PC-3 (cell line): ENCODE measurements around the gene SMIM12. TPM values are rescaled to one million over a fixed set of nuclear protein-coding genes. Genes with fewer than 3 reads are reported as not detected.

Source experiments
- ATAC-seq: fragments of 200-7000 bp; cut with Tn5 transposase; 2 replicates; pipeline ENCODE4 v1.9.1; 2020; ENCODE audit warnings: mild to moderate bottlenecking, moderate library complexity
- BruUV-seq: library from RNA; stranded (reverse); fragments of 400-500 nt; replicated peaks from 2 replicates; lab custom pipeline; 2021; lab: Mats Ljungman, UMichigan
- CTCF ChIA-PET: fragments of 300-600 bp; sonication (Branson Sonifier 250); formaldehyde crosslinking; loops from one replicate; lab custom pipeline; 2022; ENCODE audit warnings: antibody characterized with exemption; lab: Charles Lee
- POLR2A ChIA-PET: fragments of 300-600 bp; sonication (Branson Sonifier 250); formaldehyde crosslinking; loops from one replicate; lab custom pipeline; 2022; ENCODE audit warnings: antibody characterized with exemption; ENCODE audit not compliant: unreplicated experiment; lab: Charles Lee
- DNase-seq: peaks from one replicate; pipeline ENCODE4 v3.0.0-alpha.2; 2015
- H2AFZ ChIP-seq: fragments of 300-600 bp; sonication (generic); 2 replicates; pipeline ENCODE4 v1.6.0; 2016; ENCODE audit warnings: antibody characterized with exemption, low read length
- H3F3A ChIP-seq: fragments of 300-600 bp; sonication (generic); one replicate; pipeline ENCODE4 v1.6.0; 2017; ENCODE audit warnings: antibody characterized with exemption, low read length, control low read depth, mild to moderate bottlenecking; ENCODE audit not compliant: unreplicated experiment
- H3K27ac ChIP-seq: fragments of 300-600 bp; sonication (generic); 2 replicates; pipeline ENCODE4 v1.5.1; 2016; ENCODE audit warnings: mild to moderate bottlenecking, low read length
- H3K27me3 ChIP-seq: fragments of 300-600 bp; sonication (generic); 2 replicates; pipeline ENCODE4 v1.6.1; 2016; ENCODE audit warnings: low read length, mixed read lengths
- H3K36me3 ChIP-seq: fragments of 300-600 bp; sonication (generic); 2 replicates; pipeline ENCODE4 v1.6.1; 2016; ENCODE audit warnings: low read depth, mixed run types, low read length, mixed read lengths
- H3K4me1 ChIP-seq: fragments of 300-600 bp; sonication (generic); 2 replicates; pipeline ENCODE4 v1.5.1; 2016; ENCODE audit warnings: low read length; ENCODE audit not compliant: insufficient read depth
- H3K4me2 ChIP-seq: fragments of 300-600 bp; sonication (generic); 2 replicates; pipeline ENCODE4 v1.6.0; 2016; ENCODE audit warnings: low read length
- H3K4me3 ChIP-seq: fragments of 300-600 bp; sonication (generic); 2 replicates; pipeline ENCODE4 v1.5.1; 2016; ENCODE audit warnings: mild to moderate bottlenecking, low read length, mixed read lengths
- H3K79me2 ChIP-seq: fragments of 300-600 bp; sonication (generic); 2 replicates; pipeline ENCODE4 v1.6.1; 2017; ENCODE audit warnings: low read length, mixed read lengths
- H3K9ac ChIP-seq: fragments of 300-600 bp; sonication (generic); 2 replicates; pipeline ENCODE4 v1.6.0; 2016; ENCODE audit warnings: mild to moderate bottlenecking, low read length
- H3K9me2 ChIP-seq: fragments of 300-600 bp; sonication (generic); replicated peaks from 2 replicates; pipeline ENCODE4 v1.6.1; 2016; ENCODE audit warnings: mixed run types, low read length, mixed read lengths
- H3K9me3 ChIP-seq: fragments of 300-600 bp; sonication (generic); 2 replicates; pipeline ENCODE4 v1.6.1; 2016; ENCODE audit warnings: low read length, mixed read lengths
- H4K20me1 ChIP-seq: fragments of 300-600 bp; sonication (generic); 2 replicates; pipeline ENCODE4 v1.6.1; 2016; ENCODE audit warnings: low read length, mixed read lengths
- CTCF ChIP-seq: fragments of 300-600 bp; sonication (generic); conservative IDR thresholded peaks from 2 replicates; pipeline ENCODE4 v1.5.1; 2017; ENCODE audit warnings: antibody characterized with exemption, low read depth, mild to moderate bottlenecking, low read length
- EZH2 ChIP-seq: fragments of 300-600 bp; sonication (generic); IDR thresholded peaks from one replicate; pipeline ENCODE4 v1.6.1; 2017; ENCODE audit warnings: antibody characterized with exemption, mild to moderate bottlenecking, low read length; ENCODE audit not compliant: unreplicated experiment
- EZH2phosphoT487 ChIP-seq: fragments of 300-600 bp; sonication (generic); IDR thresholded peaks from 2 replicates; pipeline ENCODE4 v1.6.1; 2018; ENCODE audit warnings: mild to moderate bottlenecking, antibody characterized with exemption, low read length, borderline replicate concordance
- intact Hi-C: fragments of 100-400 bp; cut with micrococcal nuclease; formaldehyde crosslinking; loops from 2 replicates; pipeline ENCODE4 v1.9.0; 2023
- total RNA-seq: library from RNA; depleted of rRNA; stranded (reverse); fragments of >200 nt; gene quantifications from 2 replicates; pipeline ENCODE4 v1.2.3, GENCODE V29; 2014

The SMIM12 gene
- total RNA-seq, 1 experiment from 2014 or later: 47.2 TPM

GRCh38 chr1:34850382-34850781 lies 9.2 kb downstream of the SMIM12 start:
- BruUV-seq: no TSS peak
- no peak overlapping the region for H3K4me2 ChIP-seq
- no peaks in the 10 kb centered on the region for H3K27me3 ChIP-seq
- no peak for TF ChIP-seq CTCF
- TF ChIP-seq EZH2: no peak
- TF ChIP-seq EZH2phosphoT487: no peak
- H3F3A ChIP-seq: peaks cover 4% of the 10 kb centered on the region
- H3K4me1 ChIP-seq: peaks cover 11% of the 10 kb centered on the region
- intact Hi-C loops: loop anchor here (10.0 kb wide), 1 partner anchor 264 kb away; no protein-coding TSS in a partner anchor
- H3K4me3 ChIP-seq: no peak overlapping the region
- H3K9ac ChIP-seq: no peak overlapping the region
- H3K36me3 ChIP-seq: peaks cover 8% of the 10 kb centered on the region; the same call in 1 of the 2 replicates
- H4K20me1 ChIP-seq: no peaks in the 10 kb centered on the region
- no peaks in the 10 kb centered on the region for H3K9me3 ChIP-seq
- ChIA-PET CTCF (no interaction called here), POLR2A (no interaction called here)
- H2AFZ ChIP-seq: no peak overlapping the region
- no peak for DNase-seq
- 0 out of 2 replicates have a peak, but pooled peaks cover 16% of the 10 kb centered on the region for H3K79me2 ChIP-seq
- peak; percentile 10; the same call in 1 of the 2 replicates for ATAC-seq
- H3K27ac ChIP-seq: no peak overlapping the region
- no peaks in the 10 kb centered on the region for H3K9me2 ChIP-seq

- no peak for TF ChIP-seq EZH2phosphoT487
- no peak for TF ChIP-seq CTCF
- TF ChIP-seq EZH2: no peak
- Histone ChIP-seq H3F3A (no peaks in the 10 kb centered on the region), H3K4me3 (no peak overlapping the region), H3K36me3 (no peaks in the 10 kb centered on the region), H3K9me3 (no peaks in the 10 kb centered on the region), H2AFZ (no peak overlapping the region), H3K79me2 (0 out of 2 replicates have a peak, but pooled peaks cover 14% of the 10 kb centered on the region), H3K4me1 (peaks cover 21% of the 10 kb centered on the region), H3K27me3 (no peaks in the 10 kb centered on the region), H3K9ac (no peak overlapping the region), H4K20me1 (no peaks in the 10 kb centered on the region), H3K9me2 (no peaks in the 10 kb centered on the region), H3K4me2 (no peak overlapping the region), H3K27ac (no peak overlapping the region)
- ChIA-PET CTCF (no interaction called here), POLR2A (no interaction called here)
- intact Hi-C loops: no loop called here
- BruUV-seq: no TSS peak
- DNase-seq (no peak), ATAC-seq (no peak)
These were observed 12.5 kb downstream of the SMIM12 start for GRCh38 chr1:34847094-34847493.

GRCh38 chr1:34846265-34846664 lies 13.3 kb downstream of the SMIM12 start:
- Histone ChIP-seq H3F3A (no peaks in the 10 kb centered on the region), H3K9ac (no peak overlapping the region), H3K36me3 (no peaks in the 10 kb centered on the region), H3K9me2 (no peaks in the 10 kb centered on the region), H4K20me1 (no peaks in the 10 kb centered on the region), H3K27ac (no peak overlapping the region), H3K79me2 (0 out of 2 replicates have a peak, but pooled peaks cover 7% of the 10 kb centered on the region), H3K27me3 (no peaks in the 10 kb centered on the region), H3K4me2 (no peak overlapping the region), H2AFZ (no peak overlapping the region), H3K4me3 (no peak overlapping the region), H3K9me3 (no peaks in the 10 kb centered on the region), H3K4me1 (peaks cover 13% of the 10 kb centered on the region; the same call in 1 of the 2 replicates)
- BruUV-seq: no TSS peak
- TF ChIP-seq EZH2phosphoT487 (no peak), EZH2 (no peak), CTCF (no peak)
- intact Hi-C loops: no loop called here
- DNase-seq (no peak), ATAC-seq (no peak)
- POLR2A ChIA-PET: no interaction called here
- CTCF ChIA-PET: no interaction called here
